GM18507 (cell line): ENCODE results near the gene BCAS4.
"Not testable (repeated sequence)": the region's sequence is repeated elsewhere in the genome, so short reads cannot be mapped to it uniquely, and the experiment has no call there.

Experiments used
- DNase-seq: peaks from one replicate; pipeline ENCODE4 v3.0.0; 2011; ENCODE audit warnings: low read depth; ENCODE audit not compliant: insufficient read length; ENCODE audit errors: extremely low spot score
- FAIRE-seq: peaks from 2 replicates; lab custom pipeline; 2011; peaks lifted over from hg19 to GRCh38; lab: Jason Lieb, UNC

Gene BCAS4

DNA sequence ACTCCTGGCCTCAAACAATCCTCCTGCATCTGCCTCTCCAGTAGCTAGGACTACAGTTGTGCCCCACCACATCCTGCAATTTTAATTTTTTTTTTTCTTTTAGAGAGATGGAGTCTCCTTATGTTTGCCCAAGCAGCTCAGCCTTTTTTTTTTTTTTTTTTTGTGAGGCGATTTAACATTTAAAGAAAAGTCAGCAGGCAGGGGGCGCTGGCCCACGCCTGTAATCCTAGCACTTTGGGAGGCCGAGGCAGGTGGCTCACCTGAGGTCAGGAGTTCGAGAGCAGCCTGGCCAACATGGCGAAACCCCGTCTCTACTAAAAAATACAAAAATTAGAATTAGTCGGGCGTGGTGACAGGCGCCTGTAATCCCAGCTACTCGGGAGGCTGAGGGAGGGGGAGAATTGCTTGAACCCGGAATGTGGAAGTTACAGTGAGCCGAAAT lies 1.3 kb upstream of the BCAS4 start:
- FAIRE-seq = not testable (repeated sequence)

DNA sequence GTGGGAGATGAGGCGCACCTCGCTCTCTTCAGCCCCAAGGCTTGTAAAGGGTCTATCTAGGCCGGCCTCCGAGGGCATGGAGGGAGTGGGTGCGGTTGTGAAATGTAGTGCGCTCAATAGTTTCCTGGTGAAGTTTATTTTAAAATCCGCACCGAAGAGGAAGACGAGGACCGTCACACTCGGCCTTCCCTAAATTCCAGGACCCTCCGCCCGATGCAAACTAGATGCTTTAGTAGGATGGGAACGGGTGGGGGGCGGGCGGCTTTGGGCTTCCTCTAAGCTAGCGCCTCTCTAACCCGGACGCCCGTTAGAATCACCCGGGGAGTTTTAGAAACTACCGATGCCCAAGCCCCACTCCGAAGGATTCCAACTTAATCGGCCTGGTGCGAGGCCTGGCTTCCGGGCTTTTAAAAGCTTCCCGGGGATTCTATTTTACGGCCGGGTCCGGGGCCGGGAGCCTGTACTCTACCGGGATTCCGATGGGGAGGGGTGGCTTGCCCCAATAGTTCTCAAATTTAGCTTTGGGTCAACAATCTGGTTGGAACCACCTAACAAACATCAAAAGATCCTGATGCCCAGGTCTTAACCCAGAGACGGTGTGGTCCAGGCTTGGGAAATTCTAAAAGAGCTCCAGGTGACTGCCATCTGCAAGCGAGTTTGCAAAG lies 548 bp upstream of the BCAS4 start:
- DNase-seq = no peak
- FAIRE-seq = no peak

More for the DNA sequence above, 1.3 kb upstream of the BCAS4 start:
- DNase-seq = not testable (repeated sequence)

DNA sequence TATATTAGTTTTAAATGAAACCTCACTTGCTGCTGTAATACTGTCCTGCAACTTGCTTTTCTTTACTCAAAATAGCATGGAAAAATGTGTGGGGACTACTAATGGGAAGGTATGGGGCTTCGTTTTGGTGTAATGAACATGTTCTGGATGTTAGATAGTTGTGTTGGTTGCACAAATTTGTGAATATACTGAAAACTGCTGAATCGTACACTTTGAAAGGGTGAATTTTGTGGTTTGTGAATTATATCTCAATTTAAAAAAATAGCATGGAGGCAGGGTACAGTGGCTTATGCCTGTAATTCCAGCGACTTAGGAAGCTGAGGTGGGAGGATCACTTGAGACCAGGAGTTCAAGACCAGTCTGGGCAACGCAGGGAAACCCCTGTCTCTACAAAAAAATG lies 2.3 kb downstream of the BCAS4 start:
- FAIRE-seq = no peak
- no peak for DNase-seq

DNA sequence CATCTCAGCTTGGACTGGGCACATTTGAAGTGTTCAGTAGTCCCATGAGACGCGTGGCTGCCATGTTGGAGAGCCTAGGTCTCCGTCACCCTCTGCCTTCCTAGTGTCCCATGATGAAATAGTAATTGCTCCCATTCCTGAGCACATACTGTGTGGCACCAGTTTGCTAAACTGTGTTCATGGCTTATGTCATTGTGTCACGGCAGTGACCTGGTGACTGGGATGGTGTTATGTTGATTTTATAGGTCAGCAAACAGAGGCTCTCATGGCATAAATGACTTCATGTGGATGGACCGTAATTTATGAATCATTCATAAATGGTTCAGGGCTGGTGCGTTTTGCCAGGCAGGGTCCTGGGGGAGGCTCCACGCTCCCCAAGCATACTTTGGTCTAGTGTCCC lies 3.8 kb downstream of the BCAS4 start:
- DNase-seq (no peak), FAIRE-seq (peak; percentile 50)

DNA sequence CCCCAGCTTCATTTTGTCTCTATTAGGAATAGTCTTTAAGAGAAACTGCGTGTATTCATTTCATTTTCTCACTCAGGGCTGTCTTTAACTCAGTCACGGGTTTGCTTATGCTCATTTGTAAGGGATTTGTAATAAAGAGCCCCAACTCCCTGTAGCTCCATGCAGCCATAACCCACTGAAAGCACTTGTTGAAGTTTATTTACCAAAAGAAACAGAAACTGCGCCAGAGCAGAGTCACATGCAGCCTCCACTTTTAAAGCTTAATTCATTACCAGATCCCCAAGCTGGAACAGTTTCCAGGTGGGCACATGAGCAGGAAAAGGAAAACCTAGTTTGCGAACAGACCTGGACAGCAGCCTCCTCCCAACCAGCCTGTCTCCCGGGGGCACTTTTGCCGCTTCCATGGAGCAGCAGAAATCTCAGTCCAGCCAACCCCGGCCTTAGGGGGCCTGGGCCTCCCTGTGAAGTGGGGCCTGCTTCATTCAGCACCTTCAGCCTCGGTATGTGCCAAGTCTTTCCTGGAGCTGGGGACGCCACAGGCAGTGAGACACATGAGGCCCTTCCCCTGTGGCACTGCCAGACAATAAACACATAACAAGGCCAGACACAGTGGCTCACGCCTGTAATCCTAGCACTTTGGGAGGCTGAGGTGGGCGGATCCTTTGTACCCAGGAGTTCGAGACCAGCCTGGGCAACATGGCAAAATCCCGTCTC lies 4.5 kb downstream of the BCAS4 start:
- FAIRE-seq = peak; percentile 58

DNA sequence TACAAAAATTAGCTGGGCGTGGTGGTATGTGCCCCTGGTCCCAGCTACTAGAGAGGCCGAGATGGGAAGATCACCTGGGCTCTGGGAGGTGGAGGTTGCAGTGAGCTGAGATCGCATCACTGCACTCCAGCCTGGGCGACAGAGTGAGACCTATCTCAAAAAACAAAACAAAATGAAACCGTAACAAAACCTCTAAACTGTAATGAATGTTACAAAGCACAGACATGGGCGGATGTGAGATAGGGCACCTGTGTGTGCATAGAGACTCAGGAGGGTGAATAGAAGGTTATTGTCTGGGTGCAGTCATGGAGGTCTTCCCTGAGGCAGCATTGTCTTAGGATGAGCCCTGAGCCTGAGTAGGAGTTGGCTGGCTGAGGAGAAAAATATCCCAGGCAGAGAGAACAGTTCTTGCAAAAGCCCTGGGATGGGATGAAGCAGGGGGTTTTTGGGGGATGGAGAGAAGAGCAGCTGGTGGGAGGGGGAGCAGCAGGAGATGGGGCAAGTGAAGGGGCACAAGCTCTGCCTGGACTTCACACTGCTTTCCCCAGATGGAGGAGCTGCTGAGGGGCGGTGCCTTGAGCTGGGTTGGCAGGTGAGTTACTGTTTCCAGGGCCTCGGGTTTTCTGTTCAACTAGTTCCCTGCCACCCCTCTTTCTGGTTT lies 5.2 kb downstream of the BCAS4 start:
- DNase-seq (no peak), FAIRE-seq (peak; percentile 86)

More for the DNA sequence above, 4.5 kb downstream of the BCAS4 start:
- DNase-seq = no peak

DNA sequence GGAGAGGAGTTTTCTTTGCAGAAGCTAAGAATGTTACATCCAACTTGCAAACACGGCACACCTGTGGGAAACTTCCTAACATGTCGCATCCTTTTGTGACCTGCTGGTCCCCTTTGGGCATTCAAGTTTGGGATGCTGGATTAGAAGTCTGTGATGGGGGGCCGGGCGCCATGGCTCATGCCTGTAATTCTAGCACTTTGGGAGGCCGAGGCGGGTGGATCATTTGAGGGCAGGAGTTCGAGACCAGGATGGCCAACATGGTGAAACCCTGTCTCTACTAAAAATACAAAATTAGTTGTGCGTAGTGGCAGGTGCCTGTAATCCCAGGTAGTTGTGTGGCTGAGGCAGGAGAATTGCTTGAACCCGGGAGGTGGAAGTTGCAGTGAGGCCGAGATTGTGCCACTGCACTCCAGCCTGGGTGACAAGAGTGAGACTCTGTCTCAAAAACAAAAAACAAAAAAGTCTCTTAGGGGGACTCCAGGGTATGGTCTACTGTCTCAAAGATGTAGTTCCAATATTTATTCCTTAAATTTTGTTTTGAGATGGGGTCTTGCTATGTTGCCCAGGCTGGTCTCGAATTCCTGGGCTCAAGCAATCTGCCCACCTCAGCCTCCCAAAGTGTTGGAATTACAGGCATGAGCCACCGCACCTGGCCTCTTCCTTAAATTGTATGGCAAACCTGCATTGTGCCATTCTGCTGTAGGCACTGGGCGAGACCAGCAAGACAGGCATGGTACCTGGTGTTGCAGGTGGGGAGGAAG lies 6.3 kb downstream of the BCAS4 start:
- not testable (repeated sequence) for FAIRE-seq, DNase-seq

DNA sequence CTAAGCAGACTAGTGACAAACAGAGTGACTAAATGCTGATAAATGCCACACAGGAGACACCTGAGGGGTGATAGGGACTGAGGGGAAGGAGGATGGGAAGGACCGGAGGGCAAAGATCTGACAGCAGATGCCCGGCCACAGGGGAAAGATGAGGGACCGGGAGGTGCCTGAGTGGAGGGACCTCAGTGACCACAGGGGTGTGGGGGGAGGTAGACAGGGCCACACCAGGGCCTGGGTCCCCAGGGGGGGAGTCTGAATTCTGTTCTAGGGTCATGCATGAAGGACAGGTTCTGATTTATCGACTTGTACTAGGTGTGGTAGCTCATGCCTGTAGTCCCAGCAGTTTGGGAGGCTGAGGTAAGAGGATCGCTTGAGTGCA lies 6.9 kb downstream of the BCAS4 start:
- FAIRE-seq (no peak), DNase-seq (no peak)

DNA sequence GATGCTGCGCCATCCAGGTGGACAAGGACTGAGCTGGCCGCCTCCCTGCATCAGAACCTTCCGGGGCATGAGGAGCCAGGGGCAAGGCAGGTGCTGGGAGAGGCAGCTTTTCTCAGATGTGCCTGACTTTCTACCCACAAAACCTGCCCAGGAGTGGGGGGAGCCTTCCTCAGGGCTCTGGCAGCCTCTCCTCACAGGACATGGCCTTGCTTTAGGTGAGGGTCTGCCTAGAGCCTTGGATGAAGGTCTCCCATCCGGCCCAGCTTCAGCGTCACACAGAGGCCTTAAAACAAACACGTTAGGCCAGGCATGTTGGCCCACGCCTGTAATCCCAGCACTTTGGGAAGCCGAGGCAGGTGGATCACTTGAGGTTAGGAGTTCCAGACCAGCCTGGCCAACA lies 7.4 kb downstream of the BCAS4 start:
- DNase-seq (no peak), FAIRE-seq (no peak)

DNA sequence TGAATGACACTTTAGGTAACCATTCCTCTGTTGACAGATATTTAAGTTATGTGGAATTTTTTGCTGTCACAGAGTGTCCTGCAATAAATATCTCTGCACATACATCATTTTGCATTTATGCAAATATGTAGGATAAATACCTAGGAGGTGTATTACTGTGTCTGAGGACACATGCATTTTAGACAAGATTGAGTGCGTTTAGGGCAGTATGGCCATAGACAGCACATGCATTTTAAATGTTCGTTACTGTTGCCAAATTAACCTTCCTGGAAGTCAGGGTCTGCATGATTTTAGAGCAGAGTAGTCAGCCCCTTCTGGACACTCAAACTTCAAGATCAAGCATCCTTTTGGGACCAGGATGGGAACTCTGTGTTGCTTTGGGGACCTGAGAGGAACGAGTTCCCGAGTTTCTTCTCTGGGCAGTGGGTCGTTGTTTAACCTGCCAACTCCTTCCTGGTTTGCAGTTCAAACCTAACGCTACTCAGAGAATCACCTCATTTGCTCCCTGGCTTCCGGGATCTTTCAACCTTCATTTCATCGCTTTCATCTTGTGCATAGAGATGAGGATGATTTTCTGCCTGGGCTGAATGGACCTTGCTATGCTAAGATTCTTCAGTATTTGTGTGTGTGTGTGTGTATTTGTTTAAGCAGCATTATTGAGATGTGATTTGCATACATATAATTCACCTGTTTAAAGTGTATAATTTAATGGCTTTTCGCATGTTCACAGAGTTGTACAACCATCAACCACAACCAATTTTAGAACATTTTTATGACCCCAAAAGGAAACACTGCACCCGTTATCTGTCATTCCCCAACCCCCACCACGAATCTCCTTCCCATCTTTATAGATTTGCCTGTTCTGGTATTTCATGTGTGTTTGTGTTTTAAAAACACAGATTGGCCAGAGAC lies 9.8 kb downstream of the BCAS4 start:
- peak; percentile 82 for FAIRE-seq

DNA sequence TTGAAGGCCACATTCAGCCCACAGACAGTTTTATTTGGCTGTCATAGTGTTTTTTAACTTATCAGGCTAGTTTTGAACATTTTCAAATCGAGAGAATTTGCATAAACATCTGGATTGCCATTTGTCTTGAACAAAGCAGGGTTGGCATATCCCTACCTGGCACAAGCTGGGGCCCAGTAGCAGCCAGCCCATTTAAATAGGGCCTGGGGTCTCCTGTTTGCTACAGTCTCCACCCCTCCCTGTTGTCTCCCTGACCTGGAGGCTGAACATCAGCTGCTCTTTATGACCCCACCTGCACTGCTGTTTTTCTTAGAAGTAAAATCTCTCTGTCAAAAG lies 10.5 kb downstream of the BCAS4 start:
- FAIRE-seq (no peak), DNase-seq (no peak)

More for the DNA sequence above, 9.8 kb downstream of the BCAS4 start:
- DNase-seq = no peak

DNA sequence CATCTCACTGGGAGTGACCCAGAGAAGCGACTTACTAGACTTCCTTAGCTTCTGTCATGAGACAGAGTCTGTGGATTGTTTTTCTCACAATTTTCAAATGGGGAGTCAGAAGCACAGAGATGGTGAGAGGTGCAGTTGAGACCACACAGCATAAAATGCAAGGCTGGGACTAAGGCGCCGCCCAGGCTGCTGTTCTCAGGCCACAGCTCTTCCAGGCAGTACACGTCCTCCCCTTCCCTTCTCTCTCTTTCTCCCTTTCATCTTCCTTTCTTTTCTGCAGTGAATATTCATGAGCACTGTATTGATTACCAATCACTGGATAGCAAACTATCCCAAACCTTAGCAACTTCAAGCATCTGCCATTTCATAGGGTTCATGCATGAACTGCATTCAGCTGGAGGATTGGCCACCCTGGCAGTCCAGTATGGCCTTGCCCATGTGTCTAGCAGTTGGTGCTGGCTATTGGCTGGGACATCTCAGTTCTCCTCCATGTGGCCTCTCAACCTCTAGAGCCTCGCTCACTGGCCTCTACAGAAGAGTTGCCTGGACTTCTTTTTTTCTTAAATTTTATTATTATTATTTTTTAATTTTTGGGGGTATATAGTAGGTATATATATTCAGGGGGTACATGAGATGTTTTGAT lies 11.4 kb downstream of the BCAS4 start:
- no peak for DNase-seq
- no peak for FAIRE-seq

DNA sequence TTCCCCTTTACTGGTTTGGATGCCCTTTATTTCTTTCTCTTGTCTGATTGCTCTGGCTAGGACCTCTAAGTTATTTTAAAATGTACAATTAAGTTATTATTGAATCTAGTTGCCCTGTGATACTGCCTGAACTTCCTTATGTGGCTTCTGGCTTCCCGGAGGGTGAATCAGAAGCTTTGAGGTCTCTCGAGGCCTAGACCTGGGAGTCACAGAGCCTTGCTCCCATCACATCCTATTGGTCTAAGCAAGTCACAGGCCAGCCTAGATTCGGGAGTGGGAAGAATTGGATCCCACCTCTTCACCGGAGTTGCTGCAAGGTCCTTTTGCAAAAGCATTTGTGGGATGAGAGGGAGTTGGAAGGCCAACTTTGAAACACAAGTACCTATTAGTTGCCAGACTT lies 15.2 kb downstream of the BCAS4 start:
- FAIRE-seq (no peak), DNase-seq (no peak)

DNA sequence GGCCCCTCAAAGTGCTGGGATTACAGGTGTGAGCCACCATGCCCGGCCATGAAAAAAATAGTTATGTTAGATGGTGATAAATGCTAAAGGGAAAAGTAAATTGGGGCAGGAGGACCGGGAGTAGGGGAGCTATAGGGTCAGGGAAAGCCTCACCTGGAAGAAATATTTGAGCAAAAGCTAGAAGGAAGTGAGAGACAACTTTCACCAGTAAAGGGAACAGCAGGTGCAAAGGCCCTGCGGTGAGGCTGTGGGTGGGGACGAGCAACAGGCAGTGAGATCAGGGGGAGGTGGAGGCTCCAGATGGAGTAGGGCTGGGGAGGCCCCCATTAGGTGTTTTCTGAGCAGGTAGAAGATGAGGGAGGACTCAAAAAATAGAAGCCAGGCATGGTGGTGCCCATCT lies 16.0 kb downstream of the BCAS4 start:
- FAIRE-seq = peak; percentile 75
- DNase-seq = no peak

DNA sequence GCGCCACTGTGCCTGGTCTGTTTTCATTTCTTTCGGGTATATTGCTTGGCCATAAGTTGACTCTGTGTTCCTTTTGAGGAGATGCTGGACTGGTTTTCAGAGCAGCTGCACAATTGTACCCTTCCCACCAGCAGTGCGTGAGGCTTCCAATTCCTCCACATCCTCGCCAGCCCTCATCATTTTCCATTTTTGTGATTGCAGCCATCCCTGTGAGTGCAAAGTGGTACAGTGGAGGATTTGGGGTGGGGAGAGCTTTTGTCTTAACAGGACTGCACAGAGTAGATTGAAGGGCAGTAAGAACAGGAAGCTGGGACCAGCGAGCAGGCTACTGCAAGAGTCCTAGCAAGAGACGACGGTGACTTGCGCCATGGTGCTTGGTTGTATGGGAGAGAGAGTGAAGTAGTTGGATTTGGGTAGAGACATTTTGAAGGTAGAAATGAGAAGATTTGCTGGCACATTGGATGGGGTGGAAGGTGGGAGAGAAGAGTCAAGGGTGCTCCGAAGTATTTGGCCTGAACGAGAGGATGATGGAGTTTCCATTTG lies 18.3 kb downstream of the BCAS4 start:
- DNase-seq = no peak
- no peak for FAIRE-seq

DNA sequence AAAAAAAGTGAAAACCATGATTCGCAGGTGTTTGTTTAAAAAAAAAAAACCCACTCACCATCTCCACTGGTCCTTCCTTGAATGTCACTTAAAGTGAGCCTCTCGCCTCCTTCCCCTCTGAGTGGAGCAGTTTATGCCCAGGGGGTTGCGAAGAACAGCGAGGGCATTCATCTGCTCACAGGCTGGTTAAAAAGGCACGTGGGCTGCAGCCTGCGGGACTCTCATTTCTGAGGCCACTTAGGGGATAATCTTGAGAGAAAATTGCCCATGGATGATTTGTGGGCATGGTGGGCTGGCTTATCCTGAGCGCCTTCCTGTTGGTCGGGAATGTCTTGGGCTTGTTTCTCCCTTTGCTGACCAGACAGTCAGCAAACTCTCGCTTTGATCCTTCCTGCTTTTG lies 18.9 kb downstream of the BCAS4 start:
- DNase-seq = no peak
- FAIRE-seq = no peak

DNA sequence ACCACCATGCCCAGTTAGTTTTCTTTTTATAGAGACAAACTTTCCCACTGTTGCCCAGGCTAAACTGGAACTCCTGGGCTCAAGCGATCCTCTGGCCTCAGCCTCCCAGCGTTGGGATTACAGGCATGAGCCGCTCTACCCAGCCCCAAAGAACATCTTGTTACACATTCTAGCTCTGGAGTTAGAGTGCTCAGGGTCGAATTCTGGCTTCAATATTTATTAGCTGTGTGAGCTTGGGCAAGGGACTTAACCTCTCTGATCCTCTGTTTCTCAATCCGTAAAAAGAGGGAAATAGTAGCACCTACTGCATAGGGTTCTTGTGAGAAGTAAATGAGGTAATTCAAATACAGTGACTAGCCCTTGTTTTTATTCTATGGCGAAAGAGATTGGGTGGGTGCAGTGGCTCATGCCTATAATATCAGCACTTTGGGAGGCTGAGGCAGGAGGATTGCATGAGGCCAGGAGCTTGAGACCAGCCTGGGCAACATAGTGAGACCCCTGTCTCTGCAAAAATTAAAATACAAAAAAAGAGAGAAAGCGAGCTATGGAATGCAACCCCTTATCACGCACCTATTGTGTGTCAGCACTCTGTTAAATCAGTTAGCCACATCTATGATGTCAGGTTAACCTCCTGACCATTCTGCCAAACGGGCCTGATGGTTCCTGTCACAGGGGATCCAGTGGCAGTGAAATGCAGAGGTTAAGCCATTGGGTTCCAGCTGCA lies 19.7 kb downstream of the BCAS4 start:
- FAIRE-seq (no peak), DNase-seq (no peak)
